Activated CD4-positive, CD25-positive, alpha-beta regulatory T cell (primary cell): ENCODE measurements around the gene ATP13A3.

Source experiments
- DNase-seq, 4 experiments: peaks; one replicate each; lab custom pipeline; 2025; lab: John Stamatoyannopoulos, UW

ATP13A3 gene

DNA sequence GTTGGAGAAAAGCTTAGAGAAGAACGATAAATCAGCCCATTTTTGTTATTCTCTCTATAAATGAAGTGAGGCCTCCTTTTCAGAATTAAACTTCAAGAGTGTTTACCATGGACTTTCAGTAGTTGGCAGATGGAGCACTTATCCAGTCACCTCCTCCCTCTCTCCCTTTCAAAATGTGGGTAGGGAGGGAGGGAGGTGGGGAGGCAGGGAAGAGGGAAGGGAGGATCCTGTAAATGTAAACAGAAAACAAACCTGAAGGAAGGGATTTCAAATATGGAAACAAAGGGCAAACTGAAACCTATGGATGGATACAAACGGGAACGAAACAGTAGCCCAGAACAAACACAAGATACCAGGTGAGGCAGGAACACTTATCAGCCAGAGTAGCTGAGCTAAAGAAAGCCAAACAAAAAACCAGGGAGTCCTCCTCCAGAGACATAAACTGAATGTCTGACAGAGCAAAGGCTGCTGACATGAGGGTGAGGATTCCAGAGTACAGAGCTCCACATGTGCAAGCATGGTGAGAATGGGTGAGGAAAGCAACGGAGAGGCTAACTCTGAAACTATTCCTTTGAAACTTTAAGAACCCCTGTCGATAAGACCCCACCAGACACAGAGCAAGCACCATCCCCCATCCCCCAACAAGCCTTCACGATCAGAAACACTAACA, 46.8 kb downstream of the ATP13A3 start:
- no peak for DNase-seq

GRCh38 chr3:194434503-194434902, 52.3 kb downstream of the ATP13A3 start:
- no peak for DNase-seq

GRCh38 chr3:194431554-194431953, 55.2 kb downstream of the ATP13A3 start:
- DNase-seq: no peak

DNA sequence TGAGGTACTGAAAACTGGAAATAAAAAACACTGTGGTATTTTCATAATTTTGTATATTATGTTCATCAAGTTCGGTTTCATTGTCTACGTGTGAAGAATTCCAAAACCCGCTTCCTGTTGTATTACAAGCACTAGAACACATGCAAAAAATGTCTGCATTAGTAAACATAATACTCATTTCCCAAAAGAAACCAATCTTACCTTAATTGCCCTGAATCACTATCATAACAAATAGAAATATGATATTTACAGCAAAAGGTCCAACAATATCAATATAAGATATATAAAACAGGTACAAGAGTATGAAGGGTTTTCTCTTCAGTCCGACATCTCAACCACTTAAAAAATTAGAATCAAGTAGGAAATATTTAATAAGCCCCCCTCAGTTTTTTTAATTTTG, 61.4 kb downstream of the ATP13A3 start:
- DNase-seq: no peak

GRCh38 chr3:194424953-194425352, 61.8 kb downstream of the ATP13A3 start:
- no peak for DNase-seq

DNA sequence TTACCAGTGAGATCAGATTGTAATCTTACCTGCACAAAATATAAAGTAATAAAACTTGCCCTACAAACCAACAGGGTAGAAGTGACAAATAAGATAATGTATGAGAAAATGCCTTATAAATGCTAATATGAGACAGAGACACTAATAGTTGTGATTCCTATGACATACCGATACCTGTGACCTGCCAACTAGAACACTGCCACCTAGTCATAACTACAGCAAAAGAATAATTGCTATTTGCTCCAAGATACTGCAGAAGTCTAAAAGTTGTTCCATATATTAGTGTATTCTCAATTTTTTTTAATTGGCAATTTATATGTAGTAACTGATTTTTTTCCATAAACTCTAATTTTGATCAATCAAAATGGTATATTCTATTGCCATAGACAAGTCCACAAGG, 62.4 kb downstream of the ATP13A3 start:
- no peak for DNase-seq

DNA sequence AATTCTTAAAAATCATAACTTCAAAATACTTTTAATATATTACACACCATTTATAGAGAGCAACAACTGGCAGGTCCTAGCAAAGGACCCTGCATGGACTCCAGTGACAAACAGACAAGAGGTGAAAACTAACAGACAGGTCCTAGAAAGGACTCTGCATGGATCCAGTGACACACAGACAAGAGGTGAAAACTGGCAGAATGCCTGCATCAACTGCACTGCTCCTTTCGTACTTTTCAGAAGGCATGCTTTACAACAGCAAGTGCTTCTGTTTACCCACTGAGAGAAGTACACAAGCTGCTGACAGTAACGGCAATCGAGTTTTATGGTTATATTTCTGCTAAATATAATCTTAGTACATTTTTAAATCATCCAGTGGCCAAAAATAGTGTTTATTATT, 63.5 kb downstream of the ATP13A3 start:
- DNase-seq: no peak

GRCh38 chr3:194422188-194422587, 64.6 kb downstream of the ATP13A3 start:
- DNase-seq: no peak

- DNase-seq: no peak
Observed at GRCh38 chr3:194418671-194419070, 68.1 kb downstream of the ATP13A3 start.

- no peak for DNase-seq
Observed at GRCh38 chr3:194407423-194407822, 79.4 kb downstream of the ATP13A3 start.

GRCh38 chr3:194405766-194406165, 81.0 kb downstream of the ATP13A3 start:
- no peak for DNase-seq

GRCh38 chr3:194404365-194405140, 82.2 kb downstream of the ATP13A3 start:
- peak in 1 of 4 experiments; percentile 12 for DNase-seq

DNA sequence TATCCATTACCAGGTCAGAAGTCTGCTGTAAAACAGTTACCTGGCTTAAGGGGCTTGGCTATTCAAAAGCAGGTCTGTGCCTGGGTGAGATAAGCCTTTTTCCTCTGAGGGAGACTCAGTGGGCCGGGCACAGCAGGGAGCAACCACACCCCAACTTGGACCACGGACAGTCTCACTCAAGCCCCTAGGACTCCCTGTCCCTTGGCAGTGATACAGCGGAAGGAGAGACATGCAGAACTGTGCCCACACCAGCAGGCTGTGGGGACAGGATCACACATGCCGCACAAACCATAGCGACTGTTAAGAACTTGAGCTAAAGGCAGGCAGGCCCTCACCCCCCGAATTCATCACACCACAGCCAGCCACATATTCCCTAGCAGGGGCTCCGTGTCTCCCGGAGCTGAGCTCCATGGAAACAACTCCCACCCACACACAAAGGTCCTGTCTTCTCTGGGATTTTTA, 84.9 kb downstream of the ATP13A3 start:
- no peak for DNase-seq

GRCh38 chr3:194401346-194401745, 85.5 kb downstream of the ATP13A3 start:
- no peak for DNase-seq

GRCh38 chr3:194399874-194400411, 86.9 kb downstream of the ATP13A3 start:
- DNase-seq: no peak

DNA sequence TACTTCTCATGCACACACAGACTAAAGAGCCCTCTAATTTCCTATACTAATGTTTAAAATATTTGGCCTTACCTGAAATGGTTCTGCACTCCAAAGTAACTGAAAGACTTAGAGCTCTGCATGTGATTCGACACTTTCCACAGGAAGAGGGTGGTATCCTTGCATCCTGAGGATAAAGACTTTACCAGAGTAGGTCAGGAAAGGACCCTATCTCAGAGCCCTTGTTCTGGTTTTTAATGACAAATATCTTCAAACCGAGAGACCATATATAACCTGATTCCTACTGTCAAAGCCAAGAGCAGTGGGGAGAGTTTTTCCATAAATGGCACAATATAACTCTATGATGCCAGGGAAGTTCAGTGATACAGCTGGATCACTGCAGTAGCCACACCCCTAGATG, 87.6 kb downstream of the ATP13A3 start, which contains the start of gene GP5:
TSS of gene GP5 (minus strand) at position 101 of the 400 bp plus-strand sequence. CDS start 984 bp downstream, outside the sequence.
- no peak for DNase-seq

DNA sequence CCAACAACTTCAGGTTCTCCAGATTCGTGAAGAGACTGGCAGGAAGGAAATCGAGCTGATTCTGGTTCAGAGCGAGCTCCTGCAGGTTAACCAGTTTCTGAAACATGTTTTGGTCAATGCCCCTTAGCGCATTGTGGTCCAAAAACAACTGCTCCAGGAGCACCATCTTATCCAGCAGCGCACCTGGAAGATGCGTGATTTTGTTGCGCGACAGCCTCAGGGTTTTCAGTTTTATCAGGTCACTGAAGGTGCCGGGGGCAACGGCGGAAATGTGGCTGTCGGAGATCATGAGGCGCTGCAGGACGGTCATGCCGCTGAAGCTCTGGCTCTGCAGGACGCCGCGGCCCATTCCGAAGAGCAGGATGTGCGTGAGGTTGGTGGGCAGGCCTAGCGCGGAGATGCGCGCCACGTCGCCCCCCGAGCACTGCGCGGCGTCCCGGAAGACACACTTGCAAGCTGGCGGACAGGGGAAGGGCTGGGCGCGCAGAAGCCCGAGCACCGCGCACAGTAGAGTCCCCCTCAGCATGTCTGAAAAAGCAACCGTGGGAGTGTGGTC, 89.0 kb downstream of the ATP13A3 start:
- peak in 2 of 4 experiments; percentile 5 to 9 for DNase-seq

DNA sequence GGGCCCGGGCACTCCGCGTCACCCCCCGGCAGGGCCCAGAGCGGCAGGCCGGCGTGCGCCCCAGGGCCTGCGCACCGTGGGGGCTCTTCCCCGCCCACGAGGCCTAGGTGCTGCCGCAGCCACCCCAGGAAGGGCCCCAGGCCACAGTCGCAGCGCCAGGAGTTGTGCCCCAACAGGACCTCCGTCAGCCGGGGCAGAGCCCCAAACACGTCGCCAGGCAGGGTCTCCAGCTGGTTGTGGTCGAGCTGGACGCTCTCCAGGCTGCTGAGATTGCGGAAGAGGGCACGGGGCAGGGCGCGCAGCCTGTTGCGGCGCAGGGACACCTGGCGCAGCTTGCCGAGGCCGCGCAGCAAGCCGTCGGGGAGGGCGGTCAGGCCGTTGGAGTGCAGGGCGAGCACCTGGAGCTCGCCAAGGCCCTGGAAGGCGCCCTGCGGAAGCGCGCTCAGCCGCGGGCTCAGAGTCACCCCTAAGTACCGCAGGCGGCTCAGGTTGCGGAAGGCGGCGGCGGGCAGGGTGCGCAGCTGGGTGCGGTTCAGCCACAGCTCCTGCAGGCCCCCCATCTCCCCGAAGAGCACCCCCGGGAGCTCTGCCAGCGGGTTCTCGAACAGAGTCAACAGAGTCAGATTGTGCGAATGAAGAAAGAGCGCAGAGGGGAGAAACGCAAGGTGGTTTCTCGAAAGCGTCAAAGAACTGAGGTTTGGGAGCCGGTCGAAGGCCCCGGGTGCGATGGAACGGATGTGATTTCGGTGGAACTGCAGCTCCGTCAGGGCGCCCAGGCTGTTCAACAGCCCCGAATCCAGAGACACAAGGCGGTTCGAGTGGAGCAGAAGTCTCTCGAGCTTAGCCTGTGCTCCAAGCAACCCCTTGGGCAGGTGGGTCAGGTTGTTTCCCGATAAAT, 89.7 kb downstream of the ATP13A3 start:
- DNase-seq: no peak

DNA sequence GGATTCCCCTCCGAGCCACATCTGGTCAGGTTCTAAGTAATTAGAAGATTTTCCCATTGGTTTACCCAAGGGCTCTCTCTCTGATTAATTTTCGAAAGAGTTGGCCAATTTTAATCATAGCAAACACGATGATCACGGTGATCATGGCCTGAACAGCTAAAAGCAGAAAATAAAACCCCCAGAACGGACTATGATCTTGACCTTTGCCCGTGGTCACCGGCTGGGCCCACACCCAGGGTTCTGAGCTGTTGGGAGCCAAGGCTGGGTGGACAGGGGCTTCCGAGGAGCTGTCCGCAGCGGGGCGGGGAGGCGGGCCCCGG, 90.3 kb downstream of the ATP13A3 start:
- DNase-seq: no peak

GRCh38 chr3:194395778-194396538, 90.8 kb downstream of the ATP13A3 start:
- no peak for DNase-seq

GRCh38 chr3:194395212-194395611, 91.6 kb downstream of the ATP13A3 start:
- no peak for DNase-seq
